ENCODE measurements around the gene LY6G6C.

- TF ChIP-seq CTCF (IDR thresholded peaks at IDR 0.05), result no peak
- TF ChIP-seq POLR2A (IDR thresholded peaks at IDR 0.05), result no peak
- TF ChIP-seq EP300 (IDR thresholded peaks at IDR 0.05), result no peak
Observed at GRCh38 chr6:31711233-31711632, 10.3 kb downstream of the LY6G6C start.
